CD14-positive monocyte (primary cell): ENCODE data around the gene INTS6. TPM values are rescaled to one million over a fixed set of nuclear protein-coding genes. Genes with fewer than 3 reads are reported as not detected.
A peak's percentile ranks its signal among the peaks of the same experiment; 100 is the strongest.

Source experiments
- DNase-seq, 3 donors: peaks; one replicate each; pipeline ENCODE4 v3.0.0-alpha.2; 2011 to 2022
- H2AFZ ChIP-seq: 2 replicates; pipeline ENCODE4 v1.6.0; 2012; ENCODE audit warnings: mild to moderate bottlenecking, low read depth, low read length, inconsistent platforms; ENCODE audit not compliant: insufficient read depth, poor library complexity, severe bottlenecking
- H3K27ac ChIP-seq, 2 donors: 1 replicate in 1 of 2; 2 replicates in 1 of 2; pipeline ENCODE4 v1.5.1; 2012 to 2013; ENCODE audit warnings: low read length in 2 of 2, control low read depth in 1 of 2, inconsistent platforms in 1 of 2, low read depth in 1 of 2, mild to moderate bottlenecking in 1 of 2
- H3K27me3 ChIP-seq, 2 donors: one replicate each; pipeline versions ENCODE4 v1.6.0 to v1.6.1; 2011 to 2013; ENCODE audit warnings: low read length in 2 of 2; ENCODE audit not compliant: control insufficient read depth in 2 of 2, insufficient read depth in 2 of 2
- H3K36me3 ChIP-seq, 2 donors: replicated peaks in 1 of 2; 1 replicate in 1 of 2; 2 replicates in 1 of 2; pipeline versions ENCODE4 v1.5.1 to v1.6.1; 2012 to 2013; ENCODE audit warnings: low read length in 2 of 2, control low read depth in 1 of 2, inconsistent platforms in 1 of 2, mild to moderate bottlenecking in 1 of 2; ENCODE audit not compliant: insufficient read depth in 2 of 2, control insufficient read depth in 1 of 2
- H3K4me1 ChIP-seq, 2 donors: 1 replicate in 1 of 2; 2 replicates in 1 of 2; pipeline versions ENCODE4 v1.5.1 to v1.6.1; 2012 to 2013; ENCODE audit warnings: low read length in 2 of 2, control low read depth in 1 of 2, inconsistent platforms in 1 of 2, mild to moderate bottlenecking in 1 of 2, moderate library complexity in 1 of 2; ENCODE audit not compliant: insufficient read depth in 2 of 2, control insufficient read depth in 1 of 2
- H3K4me2 ChIP-seq: replicated peaks from 2 replicates; pipeline ENCODE3; 2012; ENCODE audit warnings: low read length, moderate library complexity, mild to moderate bottlenecking; ENCODE audit not compliant: poor library complexity, severe bottlenecking; ENCODE audit errors: extremely low read depth
- H3K4me3 ChIP-seq, 3 experiments: fragments of 200-600 bp in 1 of 3; sonication (generic) in 1 of 3; replicated peaks in 1 of 3; 1 replicate in 2 of 3; 2 replicates in 1 of 3; pipeline ENCODE4 v1.5.1; 2011 to 2013; ENCODE audit warnings: low read length in 3 of 3, mild to moderate bottlenecking in 3 of 3, control low read depth in 2 of 3, low read depth in 2 of 3, inconsistent platforms in 1 of 3, moderate library complexity in 1 of 3
- H3K79me2 ChIP-seq: 2 replicates; pipeline ENCODE4 v1.6.0; 2012; ENCODE audit warnings: mild to moderate bottlenecking, control low read depth, inconsistent platforms, low read length, moderate library complexity; ENCODE audit not compliant: insufficient read depth
- H3K9ac ChIP-seq: 2 replicates; pipeline ENCODE4 v1.6.0; 2017; ENCODE audit warnings: low read length, mild to moderate bottlenecking; ENCODE audit not compliant: insufficient read depth, poor library complexity, severe bottlenecking
- H3K9me3 ChIP-seq, 2 donors: replicated peaks in 1 of 2; 1 replicate in 1 of 2; 2 replicates in 1 of 2; pipeline versions ENCODE4 v1.5.1 to v1.6.1; 2012 to 2013; ENCODE audit warnings: low read length in 2 of 2, control low read depth in 1 of 2; ENCODE audit not compliant: control insufficient read depth in 1 of 2, insufficient read depth in 1 of 2
- H4K20me1 ChIP-seq: 2 replicates; pipeline ENCODE4 v1.6.0; 2012; ENCODE audit warnings: mild to moderate bottlenecking, low read length, control low read depth, moderate library complexity; ENCODE audit not compliant: insufficient read depth
- H3K27ac Mint-ChIP-seq, 7 donors: one replicate each; pipeline ENCODE4 v1.8.0; 2020; ENCODE audit warnings: mild to moderate bottlenecking in 7 of 7, mixed read lengths in 7 of 7, moderate library complexity in 6 of 7, inconsistent platforms in 2 of 7
- H3K27me3 Mint-ChIP-seq, 3 donors: one replicate each; pipeline ENCODE4 v1.8.0; 2021 to 2022; ENCODE audit warnings: low read depth in 3 of 3, mild to moderate bottlenecking in 3 of 3, mixed read lengths in 3 of 3, moderate library complexity in 3 of 3, inconsistent platforms in 1 of 3
- H3K36me3 Mint-ChIP-seq, 2 donors: one replicate each; pipeline ENCODE4 v1.8.0; 2020; ENCODE audit warnings: mixed read lengths in 2 of 2, inconsistent platforms in 1 of 2, mild to moderate bottlenecking in 1 of 2
- H3K4me1 Mint-ChIP-seq: one replicate; pipeline ENCODE4 v1.8.0; 2020; ENCODE audit warnings: mild to moderate bottlenecking, mixed read lengths
- H3K4me3 Mint-ChIP-seq, 2 donors: one replicate each; pipeline ENCODE4 v1.8.0; 2020; ENCODE audit warnings: mild to moderate bottlenecking in 2 of 2, mixed read lengths in 2 of 2, moderate library complexity in 1 of 2
- H3K9me3 Mint-ChIP-seq, 7 donors: one replicate each; pipeline ENCODE4 v1.8.0; 2020 to 2022; ENCODE audit warnings: mixed read lengths in 7 of 7, mild to moderate bottlenecking in 6 of 7, moderate library complexity in 6 of 7, inconsistent platforms in 2 of 7
- WGBS: methylation state at CpG from one replicate; pipeline ENCODE4 v1.1.5; 2013; ENCODE audit warnings: missing lambda C conversion rate; ENCODE audit not compliant: insufficient coverage; 5-methylcytosine and 5-hydroxymethylcytosine counted together
- intact Hi-C, 2 donors: fragments of 100-400 bp; cut with micrococcal nuclease; formaldehyde crosslinking; loops; one replicate each; pipeline versions ENCODE4 v1.15.0 to v1.15.1; 2023
- polyA plus RNA-seq, 3 donors: library from polyadenylated mRNA; depleted of rRNA in 1 of 3; unstranded in 2 of 3; stranded (reverse) in 1 of 3; fragments of 300-500 nt in 2 of 3; fragments of >200 nt in 1 of 3; fragmentation: Illumina TruSeq in 2 of 3; gene quantifications; 1 replicate in 2 of 3; 2 replicates in 1 of 3; pipeline ENCODE4 v1.2.3, GENCODE V29; 2012 to 2021
- TF ChIP-seq, protein P1 (sequence below): fragments of 200-600 bp; IDR thresholded peaks from one replicate; pipeline ENCODE4 v1.8.0; 2022; ENCODE audit warnings: antibody characterized with exemption, mild to moderate bottlenecking

Gene INTS6
- polyA plus RNA-seq, 3 donors: 10.8 to 13.2 (median 11.6) TPM

DNA sequence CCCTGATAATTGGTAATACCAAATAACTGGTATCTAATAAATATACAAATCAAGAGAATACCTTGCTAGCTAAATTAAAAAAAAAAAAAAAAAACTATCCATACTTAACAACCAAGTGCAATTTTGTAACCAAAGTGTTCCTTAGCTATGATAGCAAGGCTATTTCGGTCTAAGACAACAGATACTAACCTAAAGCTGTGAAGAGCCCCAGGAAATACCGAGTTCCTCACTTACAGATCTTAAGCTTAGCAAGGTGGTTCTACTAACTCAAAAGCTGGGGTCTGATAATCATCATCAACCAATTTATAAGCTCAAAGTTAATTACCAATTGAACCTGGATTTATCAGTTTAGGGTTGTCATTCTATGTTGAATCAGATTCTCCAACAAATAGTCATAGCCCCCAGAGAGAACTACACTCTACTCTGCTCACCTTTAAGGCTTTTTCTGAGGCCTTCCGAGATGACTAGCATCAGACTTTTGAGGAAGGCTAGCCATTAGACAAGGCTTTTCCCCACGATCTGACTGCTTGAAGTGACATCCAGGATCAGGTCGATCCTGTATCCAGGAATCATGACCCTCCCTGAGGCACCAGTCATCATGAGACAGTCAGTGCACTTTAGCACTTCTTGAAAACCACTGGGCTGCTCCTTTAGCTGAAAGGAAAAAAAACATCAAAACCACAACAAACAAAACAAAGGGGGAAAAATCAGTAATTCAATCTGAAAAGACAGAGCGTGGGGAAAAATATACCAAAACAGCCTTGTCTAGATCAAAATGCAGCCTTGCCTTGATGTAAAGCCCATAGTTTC is 31.9 kb downstream of the INTS6 start:
- peak overlapping the region in 2 of 7 donors; percentile 2 to 16 for H3K27ac Mint-ChIP-seq
- Histone ChIP-seq H3K36me3 (peaks cover 37 to 68% of the 10 kb centered on the region in 2 donors), H4K20me1 (peaks cover 56% of the 10 kb centered on the region), H3K9me3 (no peaks in the 10 kb centered on the region), H3K9ac (no peak overlapping the region), H3K79me2 (peaks cover 43% of the 10 kb centered on the region), H3K27me3 (no peaks in the 10 kb centered on the region), H3K4me3 (no peak overlapping the region), H2AFZ (no peak overlapping the region), H3K4me1 (peaks cover 12 to 16% of the 10 kb centered on the region in 2 donors), H3K27ac (no peak overlapping the region), H3K4me2 (no peak overlapping the region)
- no peak for DNase-seq
- H3K36me3 Mint-ChIP-seq: peaks cover 40 to 56% of the 10 kb centered on the region in 2 donors
- no peaks in the 10 kb centered on the region for H3K27me3 Mint-ChIP-seq
- WGBS: 90% methylated on average over 3 of the region's 6 CpGs
- H3K4me1 Mint-ChIP-seq: peaks cover 22% of the 10 kb centered on the region
- H3K9me3 Mint-ChIP-seq: peaks cover under 1 to 6% (median 2%) of the 10 kb centered on the region in 7 donors
- intact Hi-C loops: no loop called here
- TF ChIP-seq, protein P1, sequence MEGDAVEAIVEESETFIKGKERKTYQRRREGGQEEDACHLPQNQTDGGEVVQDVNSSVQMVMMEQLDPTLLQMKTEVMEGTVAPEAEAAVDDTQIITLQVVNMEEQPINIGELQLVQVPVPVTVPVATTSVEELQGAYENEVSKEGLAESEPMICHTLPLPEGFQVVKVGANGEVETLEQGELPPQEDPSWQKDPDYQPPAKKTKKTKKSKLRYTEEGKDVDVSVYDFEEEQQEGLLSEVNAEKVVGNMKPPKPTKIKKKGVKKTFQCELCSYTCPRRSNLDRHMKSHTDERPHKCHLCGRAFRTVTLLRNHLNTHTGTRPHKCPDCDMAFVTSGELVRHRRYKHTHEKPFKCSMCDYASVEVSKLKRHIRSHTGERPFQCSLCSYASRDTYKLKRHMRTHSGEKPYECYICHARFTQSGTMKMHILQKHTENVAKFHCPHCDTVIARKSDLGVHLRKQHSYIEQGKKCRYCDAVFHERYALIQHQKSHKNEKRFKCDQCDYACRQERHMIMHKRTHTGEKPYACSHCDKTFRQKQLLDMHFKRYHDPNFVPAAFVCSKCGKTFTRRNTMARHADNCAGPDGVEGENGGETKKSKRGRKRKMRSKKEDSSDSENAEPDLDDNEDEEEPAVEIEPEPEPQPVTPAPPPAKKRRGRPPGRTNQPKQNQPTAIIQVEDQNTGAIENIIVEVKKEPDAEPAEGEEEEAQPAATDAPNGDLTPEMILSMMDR: no peak
- H3K4me3 Mint-ChIP-seq: no peak overlapping the region

DNA sequence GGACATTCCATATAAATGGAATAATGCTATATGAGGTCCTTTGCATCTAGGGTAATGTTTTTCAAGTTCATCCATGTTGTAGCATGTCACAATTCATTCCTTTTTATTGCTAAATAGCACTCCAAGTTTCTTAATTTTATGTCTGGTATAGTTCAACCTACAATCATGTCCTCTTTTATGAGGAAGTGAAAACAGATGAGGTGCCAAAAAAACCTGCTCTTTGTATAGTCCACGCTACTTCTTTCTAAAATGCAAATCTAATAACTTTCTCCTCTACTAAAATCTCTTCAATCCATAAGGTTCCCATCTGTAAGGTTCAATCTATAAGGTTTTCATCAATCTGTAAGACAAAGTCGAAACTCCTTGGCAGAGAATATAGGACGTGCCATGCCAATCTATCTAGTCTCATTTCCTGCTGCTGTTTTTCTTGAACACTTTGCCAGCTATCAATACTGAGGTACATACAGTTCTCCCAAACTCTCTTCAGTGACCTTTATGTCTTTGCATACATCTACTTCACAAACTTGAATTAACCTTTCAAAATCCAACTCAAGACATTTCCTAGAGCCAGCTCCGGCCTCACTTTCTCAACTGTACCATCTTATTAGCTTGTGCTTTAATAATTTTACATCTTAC is 33.7 kb downstream of the INTS6 start:
- H3K9me3 ChIP-seq: peaks cover 0 to 3% of the 10 kb centered on the region in 2 donors
- H2AFZ ChIP-seq: no peak overlapping the region
- H3K36me3 Mint-ChIP-seq: peaks cover 45 to 65% of the 10 kb centered on the region in 2 donors
- H3K27me3 ChIP-seq: no peaks in the 10 kb centered on the region
- H4K20me1 ChIP-seq: peaks cover 51% of the 10 kb centered on the region
- H3K4me1 ChIP-seq: peaks cover 12 to 16% of the 10 kb centered on the region in 2 donors
- peak; percentile 24 to 58 (median 30) for DNase-seq
- H3K36me3 ChIP-seq: peaks cover 31 to 64% of the 10 kb centered on the region in 2 donors
- TF ChIP-seq, protein P1: no peak
- H3K4me1 Mint-ChIP-seq: peaks cover 23% of the 10 kb centered on the region
- H3K27ac ChIP-seq: peak overlapping the region in 1 of 2 donors; percentile 62
- no peaks in the 10 kb centered on the region for H3K27me3 Mint-ChIP-seq
- intact Hi-C loops: no loop called here
- peak overlapping the region; percentile 31 to 90 (median 66) for H3K27ac Mint-ChIP-seq
- H3K9me3 Mint-ChIP-seq: peaks cover 7 to 13% (median 9%) of the 10 kb centered on the region in 7 donors
- peak overlapping the region; percentile 5 for H3K4me2 ChIP-seq
- peak overlapping the region in 1 of 2 donors; percentile 13 for H3K4me3 Mint-ChIP-seq
- no peak overlapping the region for H3K4me3 ChIP-seq
- peak overlapping the region; percentile 5 for H3K9ac ChIP-seq
- H3K79me2 ChIP-seq: peaks cover 33% of the 10 kb centered on the region
- 48% methylated on average over 4 of the region's 4 CpGs for WGBS
